HT1080 (cell line): ENCODE measurements around the gene PLPP3. TPM values are rescaled to one million over a fixed set of nuclear protein-coding genes. Genes with fewer than 3 reads are reported as not detected.

Experiments
- DNase-seq: peaks from one replicate; pipeline ENCODE4 v3.0.0-alpha.2; 2015; ENCODE audit warnings: low read depth
- total RNA-seq: library from RNA; depleted of rRNA; stranded (reverse); fragments of >200 nt; shearing (Covaris generic); gene quantifications from 2 replicates; pipeline ENCODE4 v1.2.3, GENCODE V29; 2014

Gene PLPP3
- total RNA-seq, 1 experiment from 2014 or later: 10.4 TPM

- peak; percentile 91 for DNase-seq
Measured at GRCh38 chr1:56525489-56526041, 53.8 kb downstream of the PLPP3 start.

GRCh38 chr1:56524263-56524662, 55.1 kb downstream of the PLPP3 start:
- DNase-seq: no peak

GRCh38 chr1:56522680-56523079, 56.7 kb downstream of the PLPP3 start:
- DNase-seq: no peak

- DNase-seq: no peak
Measured at GRCh38 chr1:56520016-56520601, 59.3 kb downstream of the PLPP3 start.

- DNase-seq: no peak
Measured at GRCh38 chr1:56517404-56518130, 61.8 kb downstream of the PLPP3 start.

GRCh38 chr1:56516539-56517252, 62.7 kb downstream of the PLPP3 start:
- peak; percentile 60 for DNase-seq

- DNase-seq: no peak
Measured at GRCh38 chr1:56515898-56516538, 63.3 kb downstream of the PLPP3 start.

GRCh38 chr1:56512724-56513494, 66.5 kb downstream of the PLPP3 start:
- DNase-seq: no peak

GRCh38 chr1:56511766-56512165, 67.6 kb downstream of the PLPP3 start:
- DNase-seq: no peak

- no peak for DNase-seq
Measured at GRCh38 chr1:56511364-56511763, 68.0 kb downstream of the PLPP3 start.

- DNase-seq: no peak
Measured at GRCh38 chr1:56510642-56511021, 68.7 kb downstream of the PLPP3 start.

GRCh38 chr1:56509713-56510641, 69.4 kb downstream of the PLPP3 start:
- no peak for DNase-seq

- DNase-seq: peak; percentile 58
Measured at GRCh38 chr1:56508523-56508983, 70.8 kb downstream of the PLPP3 start.

- DNase-seq: no peak
Measured at GRCh38 chr1:56507925-56508522, 71.3 kb downstream of the PLPP3 start.

- no peak for DNase-seq
Measured at GRCh38 chr1:56506951-56507491, 72.3 kb downstream of the PLPP3 start.

- no peak for DNase-seq
Measured at GRCh38 chr1:56505792-56506743, 73.3 kb downstream of the PLPP3 start.

- peak; percentile 74 for DNase-seq
Measured at GRCh38 chr1:56502700-56503245, 76.6 kb downstream of the PLPP3 start.

- DNase-seq: no peak
Measured at GRCh38 chr1:56501888-56502287, 77.5 kb downstream of the PLPP3 start.
